Kidney (tissue), 14 donors: ENCODE results near the gene FITM1. TPM values are rescaled to one million over a fixed set of nuclear protein-coding genes. Genes with fewer than 3 reads are reported as not detected.

Source experiments
- DNase-seq, 5 donors: peaks; one replicate each; pipeline ENCODE4 v3.0.0-alpha.2; 2013 to 2020
- FAIRE-seq: peaks from 2 replicates; lab custom pipeline; 2012; peaks lifted over from hg19 to GRCh38; lab: Jason Lieb, UNC
- H3K27ac ChIP-seq, 2 donors: one replicate each; pipeline ENCODE4 v1.7.0; 2013; ENCODE audit warnings: low read depth in 2 of 2, low read length in 2 of 2, inconsistent platforms in 1 of 2
- H3K27me3 ChIP-seq: one replicate; pipeline ENCODE4 v1.7.1; 2013; ENCODE audit warnings: low read length, inconsistent platforms; ENCODE audit not compliant: control insufficient read depth, insufficient read depth
- H3K36me3 ChIP-seq, 3 donors: one replicate each; pipeline versions ENCODE4 v1.7.0 to v1.7.1; 2013; ENCODE audit warnings: low read length in 3 of 3, control low read depth in 1 of 3, inconsistent platforms in 1 of 3; ENCODE audit not compliant: insufficient read depth in 3 of 3, control insufficient read depth in 2 of 3
- H3K4me1 ChIP-seq, 3 donors: one replicate each; pipeline versions ENCODE4 v1.7.0 to v1.7.1; 2013; ENCODE audit warnings: low read length in 3 of 3, inconsistent platforms in 1 of 3, low read depth in 1 of 3; ENCODE audit not compliant: control insufficient read depth in 2 of 3, insufficient read depth in 2 of 3
- H3K4me3 ChIP-seq, 3 donors: one replicate each; pipeline versions ENCODE4 v1.7.0 to v1.8.1; 2013; ENCODE audit warnings: low read length in 3 of 3, control low read depth in 1 of 3, inconsistent platforms in 1 of 3
- H3K9ac ChIP-seq, 3 donors: one replicate each; pipeline versions ENCODE4 v1.7.0 to v1.7.1; 2013; ENCODE audit warnings: low read length in 3 of 3, control low read depth in 1 of 3, inconsistent platforms in 1 of 3
- H3K9me3 ChIP-seq, 3 donors: one replicate each; pipeline versions ENCODE4 v1.7.0 to v1.7.1; 2013; ENCODE audit warnings: low read length in 3 of 3, control low read depth in 1 of 3, inconsistent platforms in 1 of 3; ENCODE audit not compliant: control insufficient read depth in 2 of 3, insufficient read depth in 1 of 3
- intact Hi-C: fragments of 100-400 bp; cut with DNase I; formaldehyde crosslinking; loops from one replicate; pipeline ENCODE4 v1.11.1; 2022
- polyA plus RNA-seq: library from polyadenylated mRNA; stranded (reverse); fragments of 350-450 nt; fragmentation: Illumina TruSeq; extraction: RNeasy Lipid Tissue Mini Kit (QIAGEN cat#74804); gene quantifications from one replicate; pipeline ENCODE4 v1.2.3, GENCODE V29; 2014; ENCODE audit warnings: low read depth, low replicate concordance; ENCODE audit not compliant: insufficient read depth
- total RNA-seq: library from RNA; stranded (reverse); fragmentation: NEBNext Ultra II Directional; extraction: Animal tissue kit (Norgen Biotek cat#: 25700); gene quantifications from one replicate; pipeline ENCODE4 v1.2.1, GENCODE V29; 2021
- TF ChIP-seq, protein P1 (sequence below): IDR thresholded peaks from 3 replicates; pipeline ENCODE4 v1.5.1; 2012; ENCODE audit warnings: mild to moderate bottlenecking, moderate library complexity, borderline replicate concordance; ENCODE audit not compliant: insufficient read depth; ENCODE audit errors: extremely low read depth
- donor health status: control.
- donor health status: control.
- donor health status: control.
- donor health status: control.
- donor health status: control.
- donor health status: DM: yes; HTN: yes; CAD: no.
- donor health status: Normal renal cell carcinoma (clear cell type).

Gene FITM1
- total and polyA plus RNA-seq, 2 donors from 2014 or later, result 1.2 to 1.3 TPM

DNA sequence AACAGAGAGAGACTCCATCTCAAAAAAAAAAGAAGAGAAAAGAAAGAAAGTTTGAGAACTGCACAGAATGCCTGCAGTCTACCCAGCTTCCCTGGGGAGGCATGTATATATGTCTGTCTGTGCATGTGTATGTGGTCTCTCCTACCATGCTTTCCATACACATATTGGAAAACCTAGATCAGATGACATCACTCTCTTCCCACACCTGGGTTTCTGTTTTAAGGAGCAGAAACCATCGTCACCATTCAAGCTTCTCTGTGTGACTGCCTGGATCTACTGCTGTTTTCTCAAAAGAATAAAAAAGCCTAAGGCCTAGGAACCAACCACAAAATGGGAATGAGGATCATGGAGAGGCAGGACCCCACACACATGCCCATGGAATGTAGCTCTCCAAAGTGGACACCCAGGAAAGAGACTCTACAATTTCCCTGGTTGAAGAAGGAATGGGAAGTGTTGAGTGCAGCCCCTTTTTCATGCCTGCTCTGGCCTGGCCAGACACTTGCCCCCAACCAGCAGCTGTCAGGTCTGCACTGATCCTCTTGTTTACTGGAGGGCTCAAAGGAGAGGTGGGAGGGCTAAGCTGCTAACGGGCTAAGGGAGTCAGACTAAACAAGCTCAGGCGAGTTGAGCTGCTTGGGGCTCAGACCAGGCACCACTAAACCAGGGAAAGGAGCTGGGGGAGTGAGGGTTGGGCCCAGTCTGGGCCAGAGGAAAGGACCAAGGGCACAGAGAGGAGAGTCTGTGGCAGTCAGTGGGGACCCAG, 44.1 kb upstream of the FITM1 start:
- DNase-seq, result no peak
- intact Hi-C loops, result no loop called here
- Histone ChIP-seq H3K27me3 (no peaks in the 10 kb centered on the region), H3K36me3 (no peaks in the 10 kb centered on the region), H3K9me3 (no peaks in the 10 kb centered on the region), H3K4me3 (no peak overlapping the region), H3K4me1 (no peaks in the 10 kb centered on the region), H3K9ac (no peak overlapping the region), H3K27ac (no peak overlapping the region)
- no peak for FAIRE-seq
- TF ChIP-seq, protein P1, sequence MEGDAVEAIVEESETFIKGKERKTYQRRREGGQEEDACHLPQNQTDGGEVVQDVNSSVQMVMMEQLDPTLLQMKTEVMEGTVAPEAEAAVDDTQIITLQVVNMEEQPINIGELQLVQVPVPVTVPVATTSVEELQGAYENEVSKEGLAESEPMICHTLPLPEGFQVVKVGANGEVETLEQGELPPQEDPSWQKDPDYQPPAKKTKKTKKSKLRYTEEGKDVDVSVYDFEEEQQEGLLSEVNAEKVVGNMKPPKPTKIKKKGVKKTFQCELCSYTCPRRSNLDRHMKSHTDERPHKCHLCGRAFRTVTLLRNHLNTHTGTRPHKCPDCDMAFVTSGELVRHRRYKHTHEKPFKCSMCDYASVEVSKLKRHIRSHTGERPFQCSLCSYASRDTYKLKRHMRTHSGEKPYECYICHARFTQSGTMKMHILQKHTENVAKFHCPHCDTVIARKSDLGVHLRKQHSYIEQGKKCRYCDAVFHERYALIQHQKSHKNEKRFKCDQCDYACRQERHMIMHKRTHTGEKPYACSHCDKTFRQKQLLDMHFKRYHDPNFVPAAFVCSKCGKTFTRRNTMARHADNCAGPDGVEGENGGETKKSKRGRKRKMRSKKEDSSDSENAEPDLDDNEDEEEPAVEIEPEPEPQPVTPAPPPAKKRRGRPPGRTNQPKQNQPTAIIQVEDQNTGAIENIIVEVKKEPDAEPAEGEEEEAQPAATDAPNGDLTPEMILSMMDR, result no peak

DNA sequence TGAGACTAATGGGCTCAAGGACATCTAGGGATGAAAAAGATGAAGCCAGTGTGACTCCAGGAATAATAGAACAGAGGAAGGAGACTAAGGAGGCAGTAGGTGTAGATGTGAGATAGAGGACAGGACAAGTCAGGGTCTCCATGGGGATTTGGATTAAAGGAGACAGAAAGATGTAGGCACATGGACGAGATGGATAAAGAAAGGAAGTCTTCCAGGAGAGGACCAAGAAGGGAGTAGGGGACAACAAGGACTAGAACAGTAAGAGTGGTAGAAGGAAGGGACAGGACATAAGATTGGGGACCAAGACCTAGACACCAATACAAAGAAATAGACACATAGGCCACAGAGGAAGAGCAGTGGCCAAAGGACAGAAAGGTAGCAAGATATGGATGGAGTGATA, 43.5 kb upstream of the FITM1 start:
- no peaks in the 10 kb centered on the region for H3K4me1 ChIP-seq
- DNase-seq, result no peak

DNA sequence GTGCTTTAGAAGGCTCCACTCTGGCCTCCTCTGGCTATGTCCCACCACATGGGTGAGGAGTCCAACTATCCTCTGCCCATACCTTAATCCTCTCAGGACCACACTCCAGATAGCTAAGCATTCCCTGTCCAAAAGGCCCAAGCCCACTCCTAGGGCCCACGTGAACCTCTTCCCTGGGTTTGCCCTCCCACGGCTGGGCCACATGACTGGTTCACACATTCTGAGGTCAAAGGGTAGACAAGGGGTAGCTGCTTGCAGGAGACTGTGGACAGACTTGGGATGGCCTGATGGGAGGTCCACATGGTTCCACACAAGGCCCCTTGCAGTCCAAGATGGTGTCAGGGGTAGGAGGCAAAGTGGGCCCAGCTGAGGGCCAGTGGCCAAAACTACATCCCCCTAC, 42.4 kb upstream of the FITM1 start:
- Histone ChIP-seq H3K4me3 (no peak overlapping the region), H3K4me1 (peaks cover 0 to 6% (median 0%) of the 10 kb centered on the region in 3 donors), H3K9ac (no peak overlapping the region), H3K27ac (no peak overlapping the region), H3K27me3 (no peaks in the 10 kb centered on the region), H3K36me3 (no peaks in the 10 kb centered on the region), H3K9me3 (no peaks in the 10 kb centered on the region)
- DNase-seq (no peak), FAIRE-seq (no peak)
- TF ChIP-seq, protein P1, result no peak
- intact Hi-C loops, result no loop called here

More for the DNA sequence above, 43.5 kb upstream of the FITM1 start:
- TF ChIP-seq, protein P1, result no peak
- H3K36me3 ChIP-seq, result no peaks in the 10 kb centered on the region
- FAIRE-seq, result no peak
- H3K9ac ChIP-seq, result no peak overlapping the region
- intact Hi-C loops, result no loop called here
- no peak overlapping the region for H3K27ac ChIP-seq
- H3K9me3 ChIP-seq, result no peaks in the 10 kb centered on the region
- H3K27me3 ChIP-seq, result no peaks in the 10 kb centered on the region
- H3K4me3 ChIP-seq, result no peak overlapping the region
